Right cardiac atrium (tissue), 5 donors: ENCODE data around the gene SUOX. TPM values are rescaled to one million over a fixed set of nuclear protein-coding genes. Genes with fewer than 3 reads are reported as not detected.
A peak's percentile ranks its signal among the peaks of the same experiment; 100 is the strongest.

Experiments used
- ATAC-seq, 2 donors: fragments of 200-7000 bp; cut with Tn5 transposase; one replicate each; pipeline versions ENCODE4 v1.8.0 to v1.9.1; 2020; ENCODE audit warnings: moderate library complexity in 2 of 2, mild to moderate bottlenecking in 1 of 2
- DNase-seq, 3 donors: peaks; one replicate each; pipeline ENCODE4 v3.0.0-alpha.2; 2020
- H3K27ac ChIP-seq: one replicate; pipeline ENCODE4 v1.5.1; 2013; ENCODE audit warnings: mild to moderate bottlenecking, low read length, control low read depth, moderate library complexity
- H3K27me3 ChIP-seq: one replicate; pipeline ENCODE4 v1.6.1; 2013; ENCODE audit not compliant: control insufficient read depth, insufficient read depth
- H3K4me1 ChIP-seq: one replicate; pipeline ENCODE4 v1.6.1; 2013; ENCODE audit warnings: low read length; ENCODE audit not compliant: control insufficient read depth, insufficient read depth
- H3K4me3 ChIP-seq: one replicate; pipeline ENCODE4 v1.5.1; 2013; ENCODE audit warnings: low read length, control low read depth
- H3K9me3 ChIP-seq: one replicate; pipeline ENCODE4 v1.6.1; 2013; ENCODE audit warnings: low read length; ENCODE audit not compliant: control insufficient read depth
- WGBS: extraction: QIAGEN DNeasy Blood & Tissue Kit; methylation state at CpG from one replicate; pipeline ENCODE4 v1.1.7; 2013; 5-methylcytosine and 5-hydroxymethylcytosine counted together
- intact Hi-C, 4 donors: fragments of 100-400 bp; cut with DNase I; formaldehyde crosslinking; loops; one replicate each; pipeline versions ENCODE4 v1.11.0 to v1.14.0; 2022 to 2023
- long read RNA-seq, 4 donors: library from polyadenylated mRNA; unstranded; transcript quantifications; one replicate each; pipeline ENCODE4 v2.0.0, GENCODE V29; 2020 to 2021
- polyA plus RNA-seq: library from polyadenylated mRNA; stranded (reverse); fragments of 200-250 nt; gene quantifications from one replicate; pipeline ENCODE4 v1.2.3, GENCODE V29; 2013
- total RNA-seq, 4 donors: library from RNA; stranded (reverse); fragmentation: NEBNext Ultra II Directional; extraction: Animal tissue kit (Norgen Biotek cat#: 25700); gene quantifications; one replicate each; pipeline ENCODE4 v1.2.1, GENCODE V29; 2021
- donor health status: healthy with polysubstance abuse.
- donor health status: DM: no; HTN: yes; CAD: no.
- donor health status: DM: no; HTN: no; CAD: no.
- donor health status: DM: no; HTN: yes; CAD: no; lungs with severe emphysema.
- donor health status: DM: yes; HTN: yes; CAD: no.

SUOX gene
- 10 to 100 TPM; 20.7 to 30.8 (median 29.3) TPM for total RNA-seq
- 29.2 TPM for polyA plus RNA-seq
- long read RNA-seq, donor 1, transcript SUOX-201 (5 exons, 2,364 nt): major isoform, 29 of 84 reads
- long read RNA-seq, donor 1, transcript SUOX-204 (6 exons, 2,394 nt): minor isoform, 10 of 84 reads
- long read RNA-seq, donor 1, transcript SUOX-202 (4 exons, 2,306 nt): minor isoform, 21 of 84 reads
- long read RNA-seq, donor 1, partial matches to known transcripts: 0 of 84 reads
- long read RNA-seq, donor 1, other reads (novel, unspliced or antisense): 19 of 84 reads
- long read RNA-seq, donor 2, transcript SUOX-201 (5 exons, 2,364 nt): major isoform, 19 of 44 reads
- long read RNA-seq, donor 2, transcript SUOX-204 (6 exons, 2,394 nt): minor isoform, 6 of 44 reads
- long read RNA-seq, donor 2, transcript SUOX-202 (4 exons, 2,306 nt): minor isoform, 8 of 44 reads
- long read RNA-seq, donor 2, partial matches to known transcripts: 4 of 44 reads
- long read RNA-seq, donor 2, other reads (novel, unspliced or antisense): 5 of 44 reads
- long read RNA-seq, donor 3, transcript SUOX-201 (5 exons, 2,364 nt): major isoform, 33 of 94 reads
- long read RNA-seq, donor 3, transcript SUOX-202 (4 exons, 2,306 nt): minor isoform, 32 of 94 reads
- long read RNA-seq, donor 3, transcript SUOX-204 (6 exons, 2,394 nt): minor isoform, 6 of 94 reads
- long read RNA-seq, donor 3, partial matches to known transcripts: 7 of 94 reads
- long read RNA-seq, donor 3, other reads (novel, unspliced or antisense): 13 of 94 reads
- long read RNA-seq, donor 4, transcript SUOX-202 (4 exons, 2,306 nt): minor isoform, 10 of 39 reads
- long read RNA-seq, donor 4, transcript SUOX-201 (5 exons, 2,364 nt): major isoform, 20 of 39 reads
- long read RNA-seq, donor 4, partial matches to known transcripts: 1 of 39 reads
- long read RNA-seq, donor 4, other reads (novel, unspliced or antisense): 5 of 39 reads

DNA sequence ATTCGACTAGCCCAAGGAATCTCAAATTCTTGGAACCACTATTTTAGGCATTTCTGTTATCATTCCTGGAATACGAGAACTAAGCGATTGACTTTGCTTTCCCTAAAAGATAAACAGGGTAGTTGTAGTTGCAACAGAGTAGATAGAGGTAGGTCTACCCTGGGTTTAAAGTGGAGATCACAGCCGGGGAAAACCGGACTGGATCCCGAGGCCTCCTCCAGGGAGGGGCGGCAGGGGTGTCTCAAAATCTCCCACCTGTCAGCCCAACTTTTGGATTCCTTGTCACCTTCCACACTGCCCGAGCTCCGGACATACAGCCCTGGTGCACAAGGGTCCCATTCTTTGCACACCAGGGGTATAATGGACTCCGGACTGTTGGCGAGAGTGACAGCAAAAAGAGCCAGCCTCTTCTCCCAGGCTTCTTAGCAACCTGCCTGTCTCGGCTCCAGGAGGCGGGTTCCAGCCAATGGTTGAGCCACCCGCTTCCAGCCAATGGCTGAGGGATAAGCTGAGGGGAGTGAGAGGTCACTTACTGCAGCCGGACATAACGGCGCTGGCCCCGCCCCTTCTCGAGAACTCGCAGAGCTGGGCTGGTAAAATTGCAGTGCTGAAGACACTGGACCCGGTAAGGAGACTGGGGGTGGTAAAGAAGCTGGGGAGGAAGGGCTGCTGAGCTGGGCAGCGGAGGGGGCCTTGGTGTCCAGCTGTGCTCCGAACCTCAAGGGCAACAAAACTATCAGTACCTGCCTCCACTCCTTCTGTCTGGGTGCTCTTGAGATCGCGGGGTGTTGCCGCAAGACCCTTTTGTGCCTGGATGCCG is at the start of gene SUOX:
Gene SUOX, plus strand, starts transcription at position 562 of the 820 bp plus-strand sequence. CDS start 4,946 bp downstream, outside the sequence.
- intact Hi-C loops: loop anchor here in 3 of 4 donors (5.0 to 10.0 kb wide), 2 partner anchors 45 to 48 kb away; partner anchors contain the start of gene RPS26 (in 3 of the 3)
- Histone ChIP-seq H3K27me3 (no peaks in the 10 kb centered on the region), H3K9me3 (no peaks in the 10 kb centered on the region), H3K4me1 (no peaks in the 10 kb centered on the region), H3K4me3 (peak within 1 kb of the TSS; percentile 41), H3K27ac (peak within 1 kb of the TSS; percentile 42)
- ATAC-seq (peak; percentile 99), DNase-seq (peak; percentile 97 to 99 (median 98))
- WGBS: 2% methylated on average over 27 of the region's 27 CpGs

- intact Hi-C loops: no loop called here
- Histone ChIP-seq H3K27ac (no peak overlapping the region), H3K27me3 (no peaks in the 10 kb centered on the region), H3K4me1 (no peaks in the 10 kb centered on the region), H3K9me3 (no peaks in the 10 kb centered on the region), H3K4me3 (no peak overlapping the region)
- WGBS: 77% methylated on average over 4 of the region's 4 CpGs
- DNase-seq: no peak
- peak in 1 of 2 donors; percentile 44 for ATAC-seq
These were observed 41.7 kb upstream of the SUOX start for GRCh38 chr12:55955344-55955743.

DNA sequence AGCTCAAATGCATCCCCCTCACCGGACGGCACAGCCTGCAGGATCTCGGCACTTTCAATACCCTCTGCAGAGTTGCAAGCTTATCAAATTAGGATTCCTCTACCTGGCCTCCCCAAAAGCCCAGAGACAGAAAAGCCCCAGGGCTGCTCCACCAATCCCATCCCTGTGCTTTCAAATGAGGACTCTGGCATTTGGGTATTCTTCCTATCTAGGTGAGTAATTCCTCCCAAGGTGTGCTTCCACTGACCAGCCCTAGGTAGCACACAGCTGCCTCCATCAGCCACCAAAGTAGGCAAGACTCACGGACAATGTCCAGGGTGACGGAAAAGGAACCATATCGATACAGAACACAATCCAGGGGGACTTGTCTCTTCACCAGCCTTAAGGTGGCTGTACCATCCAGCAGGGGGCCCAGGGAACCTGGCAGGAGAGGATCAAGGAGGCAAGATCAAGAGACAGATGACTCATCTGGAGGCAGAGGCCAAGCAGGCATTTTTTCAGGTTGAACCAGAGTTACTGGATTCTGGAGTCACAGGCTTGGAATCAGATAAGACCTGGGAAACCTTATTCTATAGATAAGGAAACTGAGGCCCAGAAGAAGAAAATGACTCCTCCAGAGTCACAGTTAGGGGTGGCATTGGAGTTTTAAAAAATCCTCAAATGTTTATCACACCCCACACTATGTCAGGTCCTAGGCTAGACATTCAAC is 41.1 kb upstream of the SUOX start:
- 81% methylated on average over 6 of the region's 6 CpGs for WGBS
- H3K27ac ChIP-seq: no peak overlapping the region
- DNase-seq: no peak
- no peaks in the 10 kb centered on the region for H3K27me3 ChIP-seq
- H3K4me3 ChIP-seq: no peak overlapping the region
- H3K9me3 ChIP-seq: no peaks in the 10 kb centered on the region
- H3K4me1 ChIP-seq: no peaks in the 10 kb centered on the region
- intact Hi-C loops: no loop called here
- no peak for ATAC-seq

- ATAC-seq (no peak), DNase-seq (no peak)
- H3K27me3 ChIP-seq: no peaks in the 10 kb centered on the region
- H3K4me1 ChIP-seq: no peaks in the 10 kb centered on the region
- H3K9me3 ChIP-seq: no peaks in the 10 kb centered on the region
- 82% methylated on average over 5 of the region's 5 CpGs for whole genome bisulfite sequencing
- intact Hi-C loops: no loop called here
- no peak overlapping the region for H3K27ac ChIP-seq
- no peak overlapping the region for H3K4me3 ChIP-seq
These were observed 39.8 kb upstream of the SUOX start for GRCh38 chr12:55957106-55957859.

DNA sequence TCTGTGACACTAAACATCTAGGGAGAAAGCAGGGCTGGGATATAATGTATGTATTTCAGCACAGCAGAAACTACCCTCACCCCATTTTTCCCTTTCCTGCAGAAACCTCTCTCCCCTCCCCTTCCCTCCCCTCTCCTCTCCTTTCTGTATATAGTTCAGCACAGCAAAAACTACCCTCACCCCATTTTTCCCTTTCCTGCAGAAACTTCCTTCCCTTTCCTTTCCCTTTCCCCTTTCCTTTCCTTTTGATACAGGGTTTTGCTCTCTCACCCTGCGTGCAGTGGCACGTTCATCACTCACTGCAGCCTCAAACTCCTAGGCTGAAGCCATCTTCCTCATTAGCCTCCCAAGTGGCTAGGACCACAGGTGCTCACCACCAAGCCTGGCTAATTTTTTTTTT is 33.3 kb upstream of the SUOX start:
- Histone ChIP-seq H3K4me1 (peaks cover 2% of the 10 kb centered on the region), H3K27me3 (no peaks in the 10 kb centered on the region), H3K9me3 (no peaks in the 10 kb centered on the region), H3K27ac (no peak overlapping the region), H3K4me3 (no peak overlapping the region)
- ATAC-seq: no peak
- DNase-seq: no peak
- WGBS: 78% methylated on average over 2 of the region's 2 CpGs
- intact Hi-C loops: no loop called here

GRCh38 chr12:55965240-55965639 is 31.8 kb upstream of the SUOX start:
- 65% methylated on average over 5 of the region's 5 CpGs for WGBS
- intact Hi-C loops: no loop called here
- no peak overlapping the region for H3K4me3 ChIP-seq
- no peak overlapping the region for H3K27ac ChIP-seq
- no peaks in the 10 kb centered on the region for H3K9me3 ChIP-seq
- H3K27me3 ChIP-seq: no peaks in the 10 kb centered on the region
- DNase-seq: no peak
- ATAC-seq: no peak
- H3K4me1 ChIP-seq: peaks cover 2% of the 10 kb centered on the region

GRCh38 chr12:55965941-55966407 is 31.1 kb upstream of the SUOX start, which contains the start of gene PMEL:
PMEL (minus strand) TSS chr12:55966042; CDS start chr12:55966011, 31 bp downstream.
- Histone ChIP-seq H3K4me1 (peaks cover 2% of the 10 kb centered on the region), H3K27ac (peak within 1 kb of the TSS; percentile 71), H3K4me3 (peak within 1 kb of the TSS; percentile 71), H3K27me3 (no peaks in the 10 kb centered on the region), H3K9me3 (no peaks in the 10 kb centered on the region)
- DNase-seq: no peak
- 4% methylated on average over 4 of the region's 4 CpGs for WGBS
- peak; percentile 16 to 55 for ATAC-seq
- intact Hi-C loops: no loop called here

GRCh38 chr12:55966408-55967281 is 30.4 kb upstream of the SUOX start, which contains the start of gene CDK2:
CDK2 (plus strand) TSS chr12:55966830; CDS start chr12:55967009, 179 bp downstream.
- intact Hi-C loops: no loop called here
- Histone ChIP-seq H3K4me1 (peaks cover 2% of the 10 kb centered on the region), H3K9me3 (no peaks in the 10 kb centered on the region), H3K27ac (peak within 1 kb of the TSS; percentile 71), H3K4me3 (peak within 1 kb of the TSS; percentile 71), H3K27me3 (no peaks in the 10 kb centered on the region)
- DNase-seq (peak; percentile 94 to 98 (median 97)), ATAC-seq (peak; percentile 96 to 97)
- under 1% methylated on average over 45 of the region's 45 CpGs for WGBS

DNA sequence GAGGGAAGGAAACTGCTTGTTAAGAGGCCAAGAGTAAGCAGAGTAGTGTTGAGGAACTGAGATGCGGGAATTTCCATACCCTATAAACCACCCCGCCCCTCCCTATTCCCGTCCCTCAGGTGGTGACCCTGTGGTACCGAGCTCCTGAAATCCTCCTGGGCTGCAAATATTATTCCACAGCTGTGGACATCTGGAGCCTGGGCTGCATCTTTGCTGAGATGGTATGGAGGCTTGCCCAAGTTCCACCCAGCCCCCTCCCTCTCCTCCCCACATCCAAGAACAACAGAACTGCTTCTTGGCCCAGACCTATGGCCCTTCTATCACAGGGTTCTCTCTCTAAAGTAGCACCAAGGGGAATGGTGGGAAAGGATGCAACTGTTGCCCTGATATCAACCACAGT is 27.7 kb upstream of the SUOX start:
- WGBS: 77% methylated on average over 4 of the region's 4 CpGs
- ATAC-seq (no peak), DNase-seq (peak in 1 of 3 donors; percentile 71)
- intact Hi-C loops: no loop called here
- Histone ChIP-seq H3K27ac (no peak overlapping the region), H3K4me1 (peaks cover 2% of the 10 kb centered on the region), H3K4me3 (no peak overlapping the region), H3K9me3 (no peaks in the 10 kb centered on the region), H3K27me3 (no peaks in the 10 kb centered on the region)
